GM23338 (cell line): ENCODE measurements around the gene ARHGAP27.

Source experiments
- CREB1 ChIP-seq: fragments of 250-450 bp; sonication (Bioruptor Pico); IDR thresholded peaks from 2 replicates; pipeline ENCODE4 v1.5.0; 2020; ENCODE audit warnings: low read depth, mild to moderate bottlenecking, moderate library complexity
- CTCF ChIP-seq, 2 experiments: fragments of 200-600 bp in 1 of 2; sonication (generic) in 1 of 2; conservative IDR thresholded peaks; 2 replicates each; pipeline versions ENCODE4 v1.5.1 to v1.6.1; 2016 to 2017; ENCODE audit warnings: antibody characterized with exemption in 2 of 2, low read depth in 2 of 2, mild to moderate bottlenecking in 2 of 2, moderate library complexity in 1 of 2
- ETS1 ChIP-seq: IDR thresholded peaks from 2 replicates; pipeline ENCODE4 v1.6.1; 2016; ENCODE audit warnings: antibody characterized with exemption
- EZH2 ChIP-seq: fragments of 200-600 bp; sonication (generic); IDR thresholded peaks from one replicate; pipeline ENCODE4 v1.8.0; 2017; ENCODE audit warnings: antibody characterized with exemption, mild to moderate bottlenecking, low read depth; ENCODE audit not compliant: unreplicated experiment
- EZH2phosphoT487 ChIP-seq: fragments of 200-600 bp; sonication (generic); IDR thresholded peaks from one replicate; pipeline ENCODE4 v1.8.1; 2018; ENCODE audit warnings: antibody characterized with exemption; ENCODE audit not compliant: unreplicated experiment
- JUNB ChIP-seq: IDR thresholded peaks from one replicate; pipeline ENCODE4 v1.6.1; 2016; ENCODE audit warnings: antibody characterized with exemption; ENCODE audit not compliant: unreplicated experiment
- NANOG ChIP-seq: IDR thresholded peaks from 2 replicates; pipeline ENCODE4 v1.6.1; 2016; ENCODE audit warnings: antibody characterized with exemption, borderline replicate concordance
- POLR2AphosphoS5 ChIP-seq: IDR thresholded peaks from 2 replicates; pipeline ENCODE4 v1.6.1; 2016; ENCODE audit warnings: antibody characterized with exemption, low read depth
- REST ChIP-seq: IDR thresholded peaks from one replicate; pipeline ENCODE4 v1.6.1; 2018; ENCODE audit warnings: antibody characterized with exemption; ENCODE audit not compliant: unreplicated experiment
- STAT1 ChIP-seq: IDR thresholded peaks from one replicate; pipeline ENCODE4 v1.6.1; 2016; ENCODE audit warnings: antibody characterized with exemption; ENCODE audit not compliant: unreplicated experiment
- ZNF114 ChIP-seq: fragments of 250-450 bp; sonication (Bioruptor Pico); IDR thresholded peaks from 2 replicates; pipeline ENCODE4 v1.5.0; 2020; ENCODE audit warnings: mild to moderate bottlenecking, moderate library complexity
- ZNF331 ChIP-seq: fragments of 250-450 bp; sonication (Bioruptor Pico); IDR thresholded peaks from 2 replicates; pipeline ENCODE4 v1.5.0; 2020; ENCODE audit warnings: low read depth, mild to moderate bottlenecking, moderate library complexity
- ZNF462 ChIP-seq: fragments of 250-450 bp; sonication (Bioruptor Pico); IDR thresholded peaks from 2 replicates; pipeline ENCODE4 v1.5.0; 2020; ENCODE audit warnings: mild to moderate bottlenecking, moderate library complexity

GRCh38 chr17:45438931-45439610 lies 6.4 kb upstream of the ARHGAP27 start:
- TF ChIP-seq CTCF (conservative IDR thresholded peaks at IDR 0.05; ENCODE audit: low read depth in 2 of 2) (no peak), POLR2AphosphoS5 (no peak), EZH2 (no peak), EZH2phosphoT487 (no peak), CREB1 (no peak), REST (no peak), STAT1 (no peak), JUNB (no peak), ZNF114 (no peak), ETS1 (no peak), NANOG (no peak), ZNF462 (CRISPR knock-in tag) (no peak), ZNF331 (CRISPR knock-in tag) (no peak)
